Stimulated activated CD4-positive, alpha-beta T cell treated with anti-CD3 and anti-CD28 coated beads, Interleukin-1b, Interleukin-23, amount 100 ng/mL, for 48 hours (primary cell): ENCODE data around the gene EXOC6B.

ENCODE experiments used
- DNase-seq: peaks from one replicate; pipeline ENCODE4 v3.0.0-alpha.2; 2020

EXOC6B gene

GRCh38 chr2:72261076-72261475 lies 564.8 kb downstream of the EXOC6B start:
- DNase-seq: no peak

- no peak for DNase-seq
Measured at GRCh38 chr2:72255540-72255939, 570.3 kb downstream of the EXOC6B start.

DNA sequence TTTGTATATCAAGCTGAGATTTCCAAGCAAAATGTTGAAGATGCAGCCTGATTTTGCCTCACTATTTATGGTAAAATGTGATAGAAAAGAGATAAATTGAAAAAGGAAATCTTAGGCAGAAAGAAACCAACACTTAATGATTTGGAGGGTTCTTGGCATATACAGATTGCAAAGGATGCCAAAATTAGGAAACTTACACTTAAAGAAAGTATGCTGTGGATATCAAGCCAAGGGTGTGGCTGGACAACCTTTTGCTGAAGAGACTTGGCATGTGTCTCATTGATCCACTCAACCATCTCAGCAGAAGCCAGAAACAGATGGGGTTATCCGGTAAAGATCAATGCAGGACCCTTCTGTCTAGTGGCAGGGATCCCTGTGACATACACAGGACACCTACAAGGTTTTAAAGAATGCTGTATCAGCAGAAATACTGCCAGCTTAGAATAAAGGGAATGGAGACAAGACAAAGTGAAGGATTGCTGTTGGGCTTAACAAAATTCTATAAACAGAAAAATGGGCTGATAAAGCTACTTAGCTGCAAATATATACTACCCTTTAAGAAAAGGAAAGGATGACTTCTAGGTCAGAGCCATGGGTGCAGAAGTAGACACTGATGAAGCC lies 570.9 kb downstream of the EXOC6B start:
- DNase-seq: no peak

DNA sequence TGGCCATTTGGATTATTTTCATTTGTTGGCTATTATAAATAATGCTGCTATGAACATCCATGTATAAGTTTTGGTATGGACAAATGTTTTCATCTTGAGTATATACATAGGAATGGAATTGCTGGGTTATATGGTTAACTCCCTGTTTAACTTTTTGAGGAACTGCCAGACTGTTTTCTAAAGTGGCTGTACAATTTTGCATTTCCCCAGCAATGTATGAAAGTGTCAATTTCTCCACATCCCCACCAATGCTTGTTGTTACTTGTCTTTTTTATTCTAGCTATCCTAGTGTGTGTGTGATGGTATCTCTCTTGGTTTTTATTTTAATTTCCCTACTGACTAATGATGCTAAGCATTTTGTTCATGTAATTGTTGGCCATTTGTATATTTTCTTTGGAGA lies 587.5 kb downstream of the EXOC6B start:
- DNase-seq: no peak

GRCh38 chr2:72237549-72237948 lies 588.3 kb downstream of the EXOC6B start:
- DNase-seq: no peak

DNA sequence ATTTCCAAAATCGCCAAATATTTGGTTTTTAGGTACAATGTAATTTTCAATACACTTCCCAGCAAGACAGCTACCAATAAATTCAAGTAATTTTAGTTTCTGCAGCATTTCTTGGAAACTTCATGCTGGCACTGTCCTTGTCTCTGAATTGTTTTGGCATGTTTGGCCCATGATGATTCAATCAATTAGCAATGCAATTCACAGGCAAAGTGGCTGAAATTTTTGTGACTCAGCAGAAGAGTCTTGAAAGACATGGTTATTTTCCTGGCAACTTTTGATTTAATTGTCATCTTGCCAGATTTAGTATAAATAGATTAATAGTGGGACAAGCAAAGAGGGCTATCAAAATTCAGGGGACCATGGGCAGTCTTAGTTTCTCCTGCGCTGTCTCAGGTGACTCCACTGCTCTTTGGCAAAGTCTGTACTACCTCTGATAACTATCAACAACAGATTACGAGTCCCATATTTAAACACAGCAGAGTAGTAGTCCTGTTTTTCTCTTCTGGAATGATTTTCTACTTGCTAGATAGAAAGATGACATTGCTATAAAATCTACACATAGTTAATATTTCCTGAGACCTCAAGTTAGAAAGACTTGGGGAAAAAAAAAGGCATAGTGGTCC lies 589.3 kb downstream of the EXOC6B start:
- DNase-seq: no peak

- DNase-seq: no peak
Measured at GRCh38 chr2:72235497-72236415, 590.1 kb downstream of the EXOC6B start.

- no peak for DNase-seq
Measured at GRCh38 chr2:72233211-72233610, 592.6 kb downstream of the EXOC6B start.

DNA sequence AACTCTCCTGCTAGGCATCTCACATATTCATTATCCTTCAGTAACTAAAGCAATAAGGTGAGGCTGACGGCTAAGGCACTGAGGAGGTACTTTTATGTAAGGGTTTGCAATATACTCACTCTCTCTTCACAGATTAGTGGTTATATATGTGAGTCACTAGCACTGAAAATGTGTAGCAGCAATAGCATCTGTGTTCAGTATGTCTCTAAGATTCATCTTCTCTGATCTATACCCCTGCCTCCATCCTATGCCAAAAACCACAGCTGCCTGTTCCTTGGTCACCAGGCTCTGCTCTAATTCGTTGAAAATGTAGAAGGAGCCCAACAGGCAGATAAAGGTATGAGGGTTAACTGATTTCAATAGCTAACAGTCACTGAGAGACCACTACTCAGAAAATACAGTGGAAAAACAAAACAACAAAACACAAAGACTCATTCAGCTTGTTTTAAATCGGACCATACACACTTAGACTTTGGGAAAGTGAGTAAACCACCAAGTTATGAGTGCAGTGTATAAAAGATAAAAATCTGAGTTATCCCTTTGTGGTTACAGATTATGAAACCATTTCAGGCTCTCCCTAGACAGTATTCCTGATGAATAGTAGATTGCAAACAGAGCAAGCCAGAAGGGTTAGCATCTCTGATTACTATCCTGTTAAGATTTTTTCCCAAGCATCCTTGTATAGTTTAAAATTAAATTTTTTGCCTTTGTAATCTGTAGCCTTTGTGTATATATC lies 602.8 kb downstream of the EXOC6B start:
- DNase-seq: no peak

DNA sequence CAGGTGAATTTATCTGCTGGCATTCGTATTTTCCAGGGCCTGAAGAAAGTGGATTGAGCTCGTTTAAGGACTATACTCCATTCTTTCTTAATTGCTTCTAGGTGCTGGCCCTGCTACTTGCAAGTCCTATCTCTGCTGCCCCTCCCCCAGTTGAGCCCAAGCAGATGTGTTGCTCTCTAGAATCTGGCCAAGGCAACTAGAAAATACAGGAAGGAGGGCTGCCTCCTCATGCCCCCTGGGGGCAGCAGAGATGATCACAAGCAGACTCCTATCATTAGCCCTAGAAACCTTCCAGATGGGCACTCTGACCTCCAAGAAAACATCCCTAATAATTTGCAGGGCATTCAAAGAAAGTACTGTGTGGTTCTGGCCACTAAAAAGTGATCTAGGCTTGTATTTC lies 605.7 kb downstream of the EXOC6B start:
- no peak for DNase-seq

DNA sequence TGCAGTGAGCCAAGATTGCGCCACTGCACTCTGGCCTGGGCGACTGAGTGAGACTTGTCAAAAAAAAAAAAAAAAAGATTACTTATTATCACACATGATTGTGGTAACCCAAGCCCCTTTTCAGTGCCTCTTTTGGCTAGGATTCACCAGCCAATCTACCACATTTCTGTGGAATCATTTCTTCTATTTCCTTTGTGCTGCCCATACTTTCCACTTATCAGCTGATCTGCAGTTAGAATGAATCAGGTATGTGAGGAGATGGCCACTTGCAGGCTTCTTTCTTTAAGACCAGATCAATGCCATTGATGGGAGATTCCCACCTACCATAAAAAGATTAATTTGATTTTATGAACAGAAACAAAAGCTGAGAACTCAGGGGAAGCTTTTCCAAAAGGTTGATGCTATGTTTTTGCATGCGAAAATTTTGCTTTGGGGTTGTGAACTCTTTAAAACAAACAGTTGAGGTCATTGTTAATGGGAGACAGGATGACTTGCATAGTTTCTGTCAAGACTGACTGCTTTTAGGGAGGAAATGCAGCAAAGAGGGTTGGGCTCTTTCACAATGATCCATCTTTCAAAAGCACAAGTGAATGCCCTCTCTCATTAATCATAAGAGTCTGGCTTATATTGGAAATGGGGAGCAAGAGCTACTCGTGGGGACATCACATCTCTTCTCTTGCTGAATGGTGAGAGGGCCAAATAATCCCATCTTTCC lies 611.2 kb downstream of the EXOC6B start:
- no peak for DNase-seq

- DNase-seq: no peak
Measured at GRCh38 chr2:72212486-72212855, 613.4 kb downstream of the EXOC6B start.

DNA sequence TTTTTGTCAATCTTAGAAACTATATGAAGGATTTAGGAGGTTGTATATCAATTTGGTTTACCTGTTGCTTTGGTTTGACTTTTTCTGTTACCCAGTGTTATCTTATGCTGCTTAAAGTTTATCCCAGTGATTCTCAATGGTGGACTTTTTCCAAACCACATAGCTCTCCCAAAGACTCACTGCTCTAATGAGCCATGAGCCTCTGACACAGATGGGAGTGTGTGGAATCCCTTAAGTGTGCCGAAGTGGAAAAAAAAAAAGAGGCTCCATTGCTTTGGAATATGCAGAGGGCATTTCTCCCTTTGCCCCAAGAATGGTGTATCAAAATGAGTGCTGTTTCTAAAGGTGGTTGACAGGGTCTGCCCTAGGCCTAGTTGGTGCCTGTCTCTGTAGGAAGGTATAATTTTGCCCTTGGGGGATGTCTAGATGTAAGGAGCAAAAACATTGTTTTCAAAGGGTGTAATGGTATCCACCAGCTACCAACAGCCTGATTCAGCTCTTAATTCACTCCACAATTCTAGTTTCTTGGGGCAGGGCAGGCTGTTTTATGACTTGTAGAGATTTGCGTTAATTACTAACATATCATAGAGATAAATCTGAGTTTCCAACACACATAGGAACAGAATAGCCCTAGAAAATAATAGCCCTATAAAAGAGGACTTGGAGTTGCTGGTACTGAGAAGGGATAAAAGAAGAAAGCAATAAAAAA lies 613.9 kb downstream of the EXOC6B start:
- no peak for DNase-seq

- no peak for DNase-seq
Measured at GRCh38 chr2:72211350-72211749, 614.5 kb downstream of the EXOC6B start.

DNA sequence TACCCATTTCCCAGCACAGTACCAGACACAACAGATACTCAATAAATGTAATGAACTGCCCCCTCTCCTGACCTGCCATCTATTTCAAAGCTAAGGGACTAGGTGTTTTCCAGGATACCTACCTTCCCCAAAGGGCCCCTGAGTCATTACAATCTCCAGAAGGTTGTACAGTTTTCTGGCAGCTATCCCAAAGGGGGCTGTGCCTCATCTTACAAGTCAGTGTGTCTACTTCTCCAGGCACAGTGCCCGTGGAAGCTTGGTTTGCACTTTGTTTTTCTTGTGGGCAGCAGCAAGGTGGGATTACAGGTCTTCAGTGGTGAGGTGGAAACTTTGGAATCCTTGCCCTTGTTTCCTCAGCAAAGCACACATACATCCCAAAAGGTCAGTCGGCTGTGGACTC lies 615.4 kb downstream of the EXOC6B start:
- no peak for DNase-seq

DNA sequence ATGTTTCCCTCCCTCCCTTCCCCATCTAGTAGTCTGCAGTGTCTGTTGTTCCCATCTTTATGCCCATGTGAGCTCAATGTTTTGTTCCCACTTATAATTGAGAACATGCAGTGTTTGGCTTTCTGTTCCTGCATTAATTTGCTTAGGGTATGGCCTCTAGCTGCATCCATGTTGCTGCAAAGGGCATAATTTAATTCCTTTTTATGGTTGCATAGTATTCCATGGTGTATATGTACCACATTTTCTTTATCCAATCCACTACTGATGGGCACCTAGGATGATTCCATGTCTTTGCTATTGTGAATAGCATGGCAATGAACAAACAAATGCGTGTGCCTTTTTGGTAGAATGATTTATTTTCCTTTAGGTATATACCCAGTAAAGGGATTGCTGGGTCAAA lies 617.6 kb downstream of the EXOC6B start:
- no peak for DNase-seq

GRCh38 chr2:72207334-72207733 lies 618.5 kb downstream of the EXOC6B start:
- DNase-seq: no peak

- no peak for DNase-seq
Measured at GRCh38 chr2:72205504-72205881, 620.3 kb downstream of the EXOC6B start.

DNA sequence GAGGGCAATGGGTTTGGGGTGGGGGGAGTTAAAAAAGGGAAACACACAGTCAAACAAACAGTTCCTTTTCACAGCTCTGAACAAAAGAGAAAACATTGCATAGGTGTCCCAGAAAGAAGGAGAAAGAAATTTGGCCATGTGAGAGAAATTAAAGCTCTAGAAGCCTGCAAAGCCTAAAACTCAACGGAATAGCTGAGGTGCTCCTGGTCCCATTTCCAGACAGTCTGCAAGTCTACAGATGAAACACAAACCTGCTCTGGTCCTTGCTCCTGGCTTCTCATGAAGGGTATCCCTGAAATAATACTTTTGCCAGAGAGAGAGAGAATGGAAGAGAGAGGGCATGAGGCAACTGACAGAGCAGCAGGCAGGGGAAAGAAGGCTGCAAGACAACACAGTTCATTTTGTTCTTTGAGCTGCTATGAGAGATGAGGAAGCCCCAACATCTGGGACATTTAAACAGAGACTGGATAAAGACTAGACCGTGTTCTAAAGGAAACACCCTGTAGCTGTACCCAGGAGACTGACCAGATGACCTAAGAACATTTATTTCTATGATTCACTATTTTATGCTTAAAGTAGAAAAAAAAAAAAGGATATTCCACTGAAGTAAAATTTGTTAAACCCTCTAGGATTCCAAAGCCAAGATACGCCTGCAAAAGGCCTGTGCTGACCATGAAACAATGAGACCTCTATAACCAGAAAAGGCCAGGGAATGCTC lies 620.9 kb downstream of the EXOC6B start:
- DNase-seq: no peak

DNA sequence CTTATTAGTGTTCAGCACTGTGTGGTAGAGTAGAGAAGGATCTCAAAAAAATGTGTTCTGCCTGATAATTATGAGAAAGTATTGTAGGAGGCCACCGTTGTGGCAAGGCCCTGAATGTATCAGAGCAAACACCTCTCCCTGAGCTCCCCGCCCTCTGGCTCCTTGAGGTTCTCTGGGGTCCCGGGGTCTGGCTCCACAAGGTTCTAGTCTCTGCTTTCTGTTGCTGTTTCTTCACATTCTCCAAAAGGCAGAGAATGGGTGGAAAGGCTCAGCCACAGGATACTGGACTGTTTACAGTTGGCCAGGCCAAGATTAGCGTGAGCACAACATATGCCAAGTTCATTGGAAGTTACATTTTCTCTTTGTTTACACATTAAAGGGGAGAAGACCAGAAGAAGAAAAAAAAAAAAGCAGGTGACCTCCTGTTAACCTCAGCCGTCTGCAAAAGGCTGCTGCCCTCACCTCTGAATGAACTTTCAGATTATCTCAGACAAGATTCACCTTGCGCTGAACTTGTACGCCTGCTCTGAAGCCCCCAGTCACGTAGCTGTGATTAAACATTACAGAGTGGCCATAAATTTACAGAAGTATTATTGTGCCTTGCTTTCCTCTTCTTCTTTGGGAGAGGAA lies 621.6 kb downstream of the EXOC6B start:
- no peak for DNase-seq
